ENCODE data around the gene PYGL. TPM values are rescaled to one million over a fixed set of nuclear protein-coding genes. Genes with fewer than 3 reads are reported as not detected.

PYGL gene
- total RNA-seq, 1 experiment from 2014 or later, result 41.2 TPM

DNA sequence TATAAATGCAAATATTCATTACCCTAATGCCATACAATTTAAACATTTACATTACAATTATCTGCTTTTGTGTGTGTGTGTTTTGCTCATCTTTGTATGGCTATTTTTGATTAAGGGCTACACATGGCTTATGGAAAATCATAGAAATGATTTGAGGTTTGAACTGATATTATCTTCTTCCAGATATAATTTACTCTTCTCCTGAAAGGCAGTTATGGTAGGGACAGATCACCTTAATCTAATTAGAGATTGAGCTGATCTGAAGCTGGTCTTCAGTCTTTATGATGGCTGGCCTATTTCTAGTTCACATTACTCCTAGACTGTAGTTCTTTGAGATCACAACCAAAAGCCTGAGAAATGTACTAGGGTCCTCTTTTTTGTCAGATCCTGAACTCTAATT lies 56.8 kb downstream of the PYGL start:
- no peaks in the 10 kb centered on the region for H3K9me3 Mint-ChIP-seq (ENCODE audit: low read depth, unreplicated experiment)
- no peaks in the 10 kb centered on the region for H3K27me3 Mint-ChIP-seq (ENCODE audit: unreplicated experiment)
- H3K27ac Mint-ChIP-seq (ENCODE audit: unreplicated experiment), result no peak overlapping the region
- TF ChIP-seq, protein P1, sequence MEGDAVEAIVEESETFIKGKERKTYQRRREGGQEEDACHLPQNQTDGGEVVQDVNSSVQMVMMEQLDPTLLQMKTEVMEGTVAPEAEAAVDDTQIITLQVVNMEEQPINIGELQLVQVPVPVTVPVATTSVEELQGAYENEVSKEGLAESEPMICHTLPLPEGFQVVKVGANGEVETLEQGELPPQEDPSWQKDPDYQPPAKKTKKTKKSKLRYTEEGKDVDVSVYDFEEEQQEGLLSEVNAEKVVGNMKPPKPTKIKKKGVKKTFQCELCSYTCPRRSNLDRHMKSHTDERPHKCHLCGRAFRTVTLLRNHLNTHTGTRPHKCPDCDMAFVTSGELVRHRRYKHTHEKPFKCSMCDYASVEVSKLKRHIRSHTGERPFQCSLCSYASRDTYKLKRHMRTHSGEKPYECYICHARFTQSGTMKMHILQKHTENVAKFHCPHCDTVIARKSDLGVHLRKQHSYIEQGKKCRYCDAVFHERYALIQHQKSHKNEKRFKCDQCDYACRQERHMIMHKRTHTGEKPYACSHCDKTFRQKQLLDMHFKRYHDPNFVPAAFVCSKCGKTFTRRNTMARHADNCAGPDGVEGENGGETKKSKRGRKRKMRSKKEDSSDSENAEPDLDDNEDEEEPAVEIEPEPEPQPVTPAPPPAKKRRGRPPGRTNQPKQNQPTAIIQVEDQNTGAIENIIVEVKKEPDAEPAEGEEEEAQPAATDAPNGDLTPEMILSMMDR (IDR thresholded peaks at IDR 0.05; ENCODE audit: unreplicated experiment), result no peak
- intact Hi-C loops (cut with micrococcal nuclease; ENCODE audit: unreplicated experiment), result no loop called here
- no TSS peak for BruUV-seq (replicated peaks)
- no peak for DNase-seq
- CTCF ChIA-PET, result no interaction called here
- H3K36me3 Mint-ChIP-seq (ENCODE audit: insufficient read depth, unreplicated experiment), result peaks cover 5% of the 10 kb centered on the region
- H3K4me1 Mint-ChIP-seq (ENCODE audit: low read depth, unreplicated experiment), result peaks cover 16% of the 10 kb centered on the region
- no peak overlapping the region for H3K4me3 Mint-ChIP-seq (ENCODE audit: low read depth, unreplicated experiment)

DNA sequence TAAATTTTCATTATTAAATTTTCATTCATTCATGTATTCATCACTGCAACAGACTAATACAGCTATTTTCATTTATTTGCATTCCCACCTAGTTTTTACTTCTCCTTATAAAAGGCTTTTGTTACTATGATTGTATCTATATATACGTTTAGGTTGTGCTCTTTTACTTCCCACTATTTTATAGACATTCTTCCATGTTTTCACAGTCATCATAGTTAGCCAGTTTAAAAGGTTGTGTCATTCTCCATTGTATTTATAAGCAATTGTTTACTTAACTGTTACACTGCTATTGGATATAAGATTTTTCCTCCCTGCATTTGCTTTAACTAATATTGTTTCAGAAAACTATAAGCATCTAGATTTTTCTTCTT lies 60.5 kb downstream of the PYGL start:
- DNase-seq, result no peak
- H3K4me3 Mint-ChIP-seq (ENCODE audit: low read depth, unreplicated experiment), result no peak overlapping the region
- H3K27me3 Mint-ChIP-seq (ENCODE audit: unreplicated experiment), result no peaks in the 10 kb centered on the region
- H3K27ac Mint-ChIP-seq (ENCODE audit: unreplicated experiment), result no peak overlapping the region
- H3K9me3 Mint-ChIP-seq (ENCODE audit: low read depth, unreplicated experiment), result no peaks in the 10 kb centered on the region
- peaks cover 5% of the 10 kb centered on the region for H3K36me3 Mint-ChIP-seq (ENCODE audit: insufficient read depth, unreplicated experiment)
- no TSS peak for BruUV-seq (replicated peaks)
- peaks cover 16% of the 10 kb centered on the region for H3K4me1 Mint-ChIP-seq (ENCODE audit: low read depth, unreplicated experiment)
- TF ChIP-seq, protein P1 (IDR thresholded peaks at IDR 0.05; ENCODE audit: unreplicated experiment), result no peak
- CTCF ChIA-PET, result interaction anchor here (0.5 kb wide), 1 partner anchor 23 kb away, joined by 4 read pairs; no protein-coding TSS in a partner anchor
- intact Hi-C loops (cut with micrococcal nuclease; ENCODE audit: unreplicated experiment), result no loop called here

- TF ChIP-seq, protein P1 (IDR thresholded peaks at IDR 0.05; ENCODE audit: unreplicated experiment), result no peak
- Mint-ChIP-seq H3K36me3 (ENCODE audit: insufficient read depth, unreplicated experiment) (peaks cover 5% of the 10 kb centered on the region), H3K27ac (ENCODE audit: unreplicated experiment) (no peak overlapping the region), H3K4me1 (ENCODE audit: low read depth, unreplicated experiment) (peaks cover 16% of the 10 kb centered on the region), H3K27me3 (ENCODE audit: unreplicated experiment) (no peaks in the 10 kb centered on the region), H3K4me3 (ENCODE audit: low read depth, unreplicated experiment) (peak overlapping the region; percentile 29), H3K9me3 (ENCODE audit: low read depth, unreplicated experiment) (no peaks in the 10 kb centered on the region)
- intact Hi-C loops (cut with micrococcal nuclease; ENCODE audit: unreplicated experiment), result no loop called here
- CTCF ChIA-PET, result interaction anchor here (0.5 kb wide), 1 partner anchor 23 kb away, joined by 4 read pairs; no protein-coding TSS in a partner anchor
- BruUV-seq (replicated peaks), result no TSS peak
- DNase-seq, result peak; percentile 64
Measured at GRCh38 chr14:50882932-50883826, 61.1 kb downstream of the PYGL start.

DNA sequence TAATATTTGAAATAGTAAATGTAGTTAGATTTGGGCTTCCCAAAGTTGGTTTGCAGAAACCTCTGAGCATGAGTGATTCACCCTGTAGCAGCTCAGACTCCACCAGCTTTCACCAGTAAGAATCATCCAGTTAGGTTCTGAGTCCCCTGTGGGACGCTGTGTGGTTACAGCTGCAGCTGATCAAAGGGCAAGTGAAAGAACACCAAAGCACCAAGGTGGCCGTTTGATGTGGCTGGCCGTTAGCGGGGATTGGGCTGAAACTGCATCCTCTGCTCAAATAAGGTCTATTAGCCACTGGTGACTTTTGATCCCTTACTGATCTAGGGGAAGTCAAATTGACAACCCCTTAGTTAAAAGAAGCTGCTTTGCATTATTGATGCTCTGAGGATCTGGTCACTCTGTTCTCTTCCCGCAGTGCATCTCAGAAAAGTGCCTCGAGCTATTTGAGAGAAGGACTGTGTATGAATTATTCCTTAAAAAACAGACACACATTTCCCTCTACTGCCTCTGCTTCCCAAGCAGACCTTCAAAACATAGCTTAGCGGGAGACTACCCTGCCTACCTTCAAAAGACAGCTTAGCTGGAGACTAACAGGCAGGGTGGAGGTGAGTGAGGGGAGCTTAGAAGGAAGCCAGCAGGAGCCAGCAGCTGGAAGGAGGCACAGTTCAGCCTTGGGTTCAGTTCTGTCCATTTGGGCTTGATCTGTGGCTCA lies 68.8 kb downstream of the PYGL start:
- no TSS peak for BruUV-seq (replicated peaks)
- Mint-ChIP-seq H3K27me3 (ENCODE audit: unreplicated experiment) (peaks cover 48% of the 10 kb centered on the region), H3K4me1 (ENCODE audit: low read depth, unreplicated experiment) (no peaks in the 10 kb centered on the region), H3K36me3 (ENCODE audit: insufficient read depth, unreplicated experiment) (no peaks in the 10 kb centered on the region), H3K27ac (ENCODE audit: unreplicated experiment) (no peak overlapping the region), H3K9me3 (ENCODE audit: low read depth, unreplicated experiment) (no peaks in the 10 kb centered on the region), H3K4me3 (ENCODE audit: low read depth, unreplicated experiment) (no peak overlapping the region)
- intact Hi-C loops (cut with micrococcal nuclease; ENCODE audit: unreplicated experiment), result no loop called here
- CTCF ChIA-PET, result interaction anchor here (0.6 kb wide), 1 partner anchor 75 kb away, joined by 3 read pairs; no protein-coding TSS in a partner anchor
- TF ChIP-seq, protein P1 (IDR thresholded peaks at IDR 0.05; ENCODE audit: unreplicated experiment), result no peak
- no peak for DNase-seq

Measured in Calu3 (cell line).